Endothelial cell of umbilical vein (primary cell): ENCODE data around the gene SLC22A4. TPM values are rescaled to one million over a fixed set of nuclear protein-coding genes. Genes with fewer than 3 reads are reported as not detected.

ENCODE experiments used
- BruUV-seq: library from RNA; stranded (reverse); fragments of 400-500 nt; replicated peaks from 2 replicates; lab custom pipeline; 2021; lab: Mats Ljungman, UMichigan
- CTCF ChIA-PET: fragments of 300-600, 350-600 bp; sonication (Branson Sonifier 250); formaldehyde crosslinking; loops from one replicate; lab custom pipeline; 2021; ENCODE audit warnings: antibody characterized with exemption, inconsistent platforms; lab: Charles Lee
- POLR2A ChIA-PET: fragments of 300-600, 350-600 bp; sonication (Branson Sonifier 250); formaldehyde crosslinking; loops from one replicate; lab custom pipeline; 2021; ENCODE audit warnings: antibody characterized with exemption, inconsistent platforms; lab: Charles Lee
- DNase-seq: peaks from one replicate; pipeline ENCODE4 v3.0.0-alpha.2; 2011; ENCODE audit warnings: low read depth, low spot score
- FAIRE-seq: peaks from 2 replicates; lab custom pipeline; 2011; peaks lifted over from hg19 to GRCh38; lab: Jason Lieb, UNC
- H2AFZ ChIP-seq: 2 replicates; pipeline ENCODE4 v1.6.0; 2012; ENCODE audit warnings: low read depth, low read length, control low read depth, inconsistent platforms
- H3K27ac ChIP-seq: 2 replicates; pipeline ENCODE4 v1.5.1; 2011; ENCODE audit warnings: low read depth, mild to moderate bottlenecking, control low read depth, low read length, moderate library complexity; ENCODE audit not compliant: insufficient read depth
- H3K27me3 ChIP-seq, 2 experiments: 2 replicates each; pipeline versions ENCODE4 v1.6.0 to v1.6.1; 2011; ENCODE audit warnings: low read length in 2 of 2, mixed read lengths in 1 of 2; ENCODE audit not compliant: control insufficient read depth in 2 of 2, insufficient read depth in 2 of 2
- H3K36me3 ChIP-seq, 2 experiments: 2 replicates in 1 of 2; 3 replicates in 1 of 2; pipeline ENCODE4 v1.5.1; 2011; ENCODE audit warnings: low read length in 2 of 2, mild to moderate bottlenecking in 1 of 2, moderate library complexity in 1 of 2; ENCODE audit not compliant: control insufficient read depth in 2 of 2, insufficient read depth in 2 of 2; ENCODE audit errors: extremely low read depth in 1 of 2
- H3K4me1 ChIP-seq: 3 replicates; pipeline ENCODE4 v1.5.1; 2011; ENCODE audit warnings: mild to moderate bottlenecking, low read length; ENCODE audit not compliant: control insufficient read depth, insufficient read depth; ENCODE audit errors: extremely low read depth
- H3K4me2 ChIP-seq: 2 replicates; pipeline ENCODE4 v1.6.1; 2011; ENCODE audit warnings: low read length, control low read depth, mixed read lengths; ENCODE audit not compliant: insufficient read depth
- H3K4me3 ChIP-seq, 3 experiments: fragments of 200-600 bp in 1 of 3; sonication (generic), shearing (Covaris generic) in 1 of 3; replicated peaks in 1 of 3; 2 replicates each; pipeline ENCODE4 v1.5.1; 2011 to 2016; ENCODE audit warnings: control low read depth in 3 of 3, low read length in 3 of 3, mild to moderate bottlenecking in 2 of 3, inconsistent platforms in 1 of 3, low read depth in 1 of 3, moderate library complexity in 1 of 3; ENCODE audit not compliant: insufficient read depth in 1 of 3
- H3K79me2 ChIP-seq: 2 replicates; pipeline ENCODE4 v1.6.0; 2012; ENCODE audit warnings: low read length, inconsistent platforms; ENCODE audit not compliant: control insufficient read depth, insufficient read depth
- H3K9ac ChIP-seq: replicated peaks from 2 replicates; pipeline ENCODE3; 2011; ENCODE audit warnings: low read length, control low read depth; ENCODE audit not compliant: insufficient read depth; ENCODE audit errors: extremely low read depth
- H3K9me1 ChIP-seq: replicated peaks from 3 replicates; pipeline ENCODE4 v1.6.0; 2011; ENCODE audit warnings: mild to moderate bottlenecking, low read length; ENCODE audit not compliant: control insufficient read depth, insufficient read depth; ENCODE audit errors: extremely low read depth
- H3K9me3 ChIP-seq: replicated peaks from 2 replicates; pipeline ENCODE4 v1.5.1; 2012; ENCODE audit warnings: low read length, inconsistent platforms; ENCODE audit not compliant: control insufficient read depth, insufficient read depth
- H4K20me1 ChIP-seq: replicated peaks from 2 replicates; pipeline ENCODE3; 2011; ENCODE audit warnings: mild to moderate bottlenecking, low read length; ENCODE audit not compliant: control insufficient read depth, insufficient read depth; ENCODE audit errors: extremely low read depth
- EZH2 ChIP-seq: IDR thresholded peaks from 2 replicates; pipeline ENCODE4 v1.6.1; 2012; ENCODE audit warnings: borderline replicate concordance, low read depth, mild to moderate bottlenecking, moderate library complexity, low read length, inconsistent platforms; ENCODE audit not compliant: severe bottlenecking
- FOS ChIP-seq: IDR thresholded peaks from 2 replicates; pipeline ENCODE4 v1.6.1; 2011; ENCODE audit warnings: mild to moderate bottlenecking, low read length, moderate library complexity, borderline replicate concordance; ENCODE audit not compliant: insufficient read depth
- GATA2 ChIP-seq: IDR thresholded peaks from 2 replicates; pipeline ENCODE4 v1.7.0; 2011; ENCODE audit warnings: low read depth, mild to moderate bottlenecking, moderate library complexity, mixed read lengths, low read length; ENCODE audit not compliant: insufficient read length, insufficient read depth
- JUN ChIP-seq: IDR thresholded peaks from 2 replicates; pipeline ENCODE4 v1.6.1; 2011; ENCODE audit warnings: borderline replicate concordance, low read depth; ENCODE audit not compliant: insufficient read length, insufficient read depth
- MYC ChIP-seq: IDR thresholded peaks from one replicate; pipeline ENCODE4 v1.6.1; 2011; ENCODE audit warnings: mild to moderate bottlenecking, low read depth, low read length
- POLR2A ChIP-seq: IDR thresholded peaks from 2 replicates; pipeline ENCODE4 v1.6.1; 2012; ENCODE audit warnings: low read depth, mild to moderate bottlenecking, control low read depth, low read length
- POLR2AphosphoS5 ChIP-seq: IDR thresholded peaks from 2 replicates; pipeline ENCODE4 v1.6.1; 2012; ENCODE audit warnings: low read depth, mild to moderate bottlenecking, control low read depth, low read length, moderate library complexity; ENCODE audit not compliant: insufficient read depth
- dilution Hi-C: fragments of 300-500 bp; cut with MboI; formaldehyde crosslinking; loops from one replicate; pipeline ENCODE4 v1.15.0; 2019; ENCODE audit warnings: low sequenced_read_pairs; ENCODE audit not compliant: extremely low pct_ligation_motif_present
- intact Hi-C: fragments of 100-400 bp; cut with micrococcal nuclease; formaldehyde crosslinking; loops from one replicate; pipeline ENCODE4 v1.10.0; 2022
- polyA plus RNA-seq, 4 experiments: library from polyadenylated mRNA; depleted of rRNA in 3 of 4; stranded (reverse) in 3 of 4; unstranded in 1 of 4; fragments of >200 nt; gene quantifications; 2 replicates each; pipeline versions ENCODE4 v1.2.1 to v1.2.3, GENCODE V29; 2011 to 2012; ENCODE audit warnings: missing spikeins in 1 of 4
- total RNA-seq: library from RNA; stranded (reverse); gene quantifications from 2 replicates; pipeline ENCODE4 v1.2.3, GENCODE V29; 2021
- TF ChIP-seq, protein P1 (sequence below), 2 donors: IDR thresholded peaks; 1 replicate in 1 of 2; 2 replicates in 1 of 2; pipeline ENCODE4 v1.5.1; 2011; ENCODE audit warnings: low read length in 2 of 2, mild to moderate bottlenecking in 2 of 2, moderate library complexity in 2 of 2, control low read depth in 1 of 2, inconsistent platforms in 1 of 2, low read depth in 1 of 2; ENCODE audit not compliant: insufficient read depth in 1 of 2; ENCODE audit errors: extremely low read depth in 1 of 2
- TF ChIP-seq, protein P2 (sequence below): IDR thresholded peaks from 2 replicates; pipeline ENCODE4 v1.6.1; 2011; ENCODE audit not compliant: insufficient read depth, insufficient read length

The SLC22A4 gene
- total and polyA plus RNA-seq, 2 donors (not counting 3 experiments of a cell fraction or from before 2014, with no cell fraction given): 4.9 to 6.9 TPM

GRCh38 chr5:132264546-132265335 is 29.5 kb upstream of the SLC22A4 start:
- no peak for FAIRE-seq
- Histone ChIP-seq H3K36me3 (peaks cover 8 to 16% of the 10 kb centered on the region in 2 experiments), H3K9ac (peak overlapping the region; percentile 55), H2AFZ (no peak overlapping the region), H3K4me2 (no peak overlapping the region), H3K4me1 (peaks cover 68% of the 10 kb centered on the region), H3K27me3 (no peaks in the 10 kb centered on the region), H4K20me1 (no peaks in the 10 kb centered on the region), H3K9me1 (no peaks in the 10 kb centered on the region), H3K27ac (peak overlapping the region; percentile 89), H3K9me3 (no peaks in the 10 kb centered on the region), H3K79me2 (peaks cover 21% of the 10 kb centered on the region), H3K4me3 (no peak overlapping the region)
- DNase-seq: no peak
- intact Hi-C loops (loop anchor here (1.0 to 10.0 kb wide), 5 partner anchors 29 to 450 kb away; no protein-coding TSS in a partner anchor), dilution Hi-C loops (no loop called here)
- CTCF ChIA-PET: interaction anchor here (1.0 to 7.8 kb wide), 8 partner anchors 8 to 232 kb away, joined by 3 to 93 read pairs (median 5); partner anchors contain the start of gene SLC22A4
- BruUV-seq: no TSS peak
- TF ChIP-seq JUN (no peak), MYC (no peak), GATA2 (no peak), FOS (no peak), POLR2AphosphoS5 (no peak), POLR2A (no peak), EZH2 (no peak)
- TF ChIP-seq, protein P1, sequence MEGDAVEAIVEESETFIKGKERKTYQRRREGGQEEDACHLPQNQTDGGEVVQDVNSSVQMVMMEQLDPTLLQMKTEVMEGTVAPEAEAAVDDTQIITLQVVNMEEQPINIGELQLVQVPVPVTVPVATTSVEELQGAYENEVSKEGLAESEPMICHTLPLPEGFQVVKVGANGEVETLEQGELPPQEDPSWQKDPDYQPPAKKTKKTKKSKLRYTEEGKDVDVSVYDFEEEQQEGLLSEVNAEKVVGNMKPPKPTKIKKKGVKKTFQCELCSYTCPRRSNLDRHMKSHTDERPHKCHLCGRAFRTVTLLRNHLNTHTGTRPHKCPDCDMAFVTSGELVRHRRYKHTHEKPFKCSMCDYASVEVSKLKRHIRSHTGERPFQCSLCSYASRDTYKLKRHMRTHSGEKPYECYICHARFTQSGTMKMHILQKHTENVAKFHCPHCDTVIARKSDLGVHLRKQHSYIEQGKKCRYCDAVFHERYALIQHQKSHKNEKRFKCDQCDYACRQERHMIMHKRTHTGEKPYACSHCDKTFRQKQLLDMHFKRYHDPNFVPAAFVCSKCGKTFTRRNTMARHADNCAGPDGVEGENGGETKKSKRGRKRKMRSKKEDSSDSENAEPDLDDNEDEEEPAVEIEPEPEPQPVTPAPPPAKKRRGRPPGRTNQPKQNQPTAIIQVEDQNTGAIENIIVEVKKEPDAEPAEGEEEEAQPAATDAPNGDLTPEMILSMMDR (IDR thresholded peaks at IDR 0.05; ENCODE audit: extremely low read depth in 1 of 2, insufficient read depth in 1 of 2, low read depth in 1 of 2, low read length in 2 of 2): no peak
- TF ChIP-seq, protein P2, sequence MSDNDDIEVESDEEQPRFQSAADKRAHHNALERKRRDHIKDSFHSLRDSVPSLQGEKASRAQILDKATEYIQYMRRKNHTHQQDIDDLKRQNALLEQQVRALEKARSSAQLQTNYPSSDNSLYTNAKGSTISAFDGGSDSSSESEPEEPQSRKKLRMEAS: no peak
- POLR2A ChIA-PET: interaction anchor here (1.5 to 1.8 kb wide), 2 partner anchors 29 to 53 kb away, joined by 3 to 6 read pairs; partner anchors contain the start of gene SLC22A4
